Suprapubic skin (tissue), 4 donors: ENCODE measurements around the gene NNT. TPM values are rescaled to one million over a fixed set of nuclear protein-coding genes. Genes with fewer than 3 reads are reported as not detected.
A peak's percentile ranks its signal among the peaks of the same experiment; 100 is the strongest.

Experiments
- DNase-seq, 2 donors: peaks; one replicate each; pipeline ENCODE4 v3.0.0-alpha.2; 2019; ENCODE audit warnings: low spot score in 2 of 2
- H3K27ac ChIP-seq: fragments of 200-600 bp; sonication (generic); one replicate; pipeline ENCODE4 v1.5.1; 2019
- H3K27me3 ChIP-seq: fragments of 200-600 bp; sonication (generic); one replicate; pipeline ENCODE4 v1.5.1; 2019
- H3K36me3 ChIP-seq: fragments of 200-600 bp; sonication (generic); one replicate; pipeline ENCODE4 v1.5.1; 2019
- H3K4me1 ChIP-seq: fragments of 200-600 bp; sonication (generic); one replicate; pipeline ENCODE4 v1.5.1; 2019
- H3K4me3 ChIP-seq: fragments of 200-600 bp; sonication (generic); one replicate; pipeline ENCODE4 v1.5.1; 2019; ENCODE audit warnings: mild to moderate bottlenecking
- H3K9me3 ChIP-seq: fragments of 200-600 bp; sonication (generic); one replicate; pipeline ENCODE4 v1.5.1; 2019
- CTCF ChIP-seq, 2 donors: fragments of 200-600 bp in 1 of 2; fragments of 450-650 bp in 1 of 2; sonication (generic) in 1 of 2; IDR thresholded peaks; one replicate each; pipeline ENCODE4 v1.5.1; 2016 to 2019; ENCODE audit warnings: antibody characterized with exemption in 2 of 2, mild to moderate bottlenecking in 1 of 2, moderate library complexity in 1 of 2
- EP300 ChIP-seq: sonication (generic); formaldehyde crosslinking; IDR thresholded peaks from one replicate; pipeline ENCODE4 v1.6.1; 2017; ENCODE audit warnings: antibody characterized with exemption
- POLR2A ChIP-seq, 2 donors: fragments of 450-650 bp; IDR thresholded peaks; one replicate each; pipeline ENCODE4 v1.6.1; 2017; ENCODE audit warnings: antibody characterized with exemption in 2 of 2, mild to moderate bottlenecking in 2 of 2, moderate library complexity in 2 of 2
- POLR2AphosphoS5 ChIP-seq, 3 donors: sonication (generic); formaldehyde crosslinking; IDR thresholded peaks; one replicate each; pipeline ENCODE4 v1.6.1; 2017; ENCODE audit warnings: antibody characterized with exemption in 3 of 3
- WGBS: methylation state at CpG from one replicate; pipeline ENCODE4 v1.1.5; 2018; 5-methylcytosine and 5-hydroxymethylcytosine counted together
- total RNA-seq, 4 donors: library from RNA; depleted of rRNA; stranded (reverse); fragments of >200 nt; gene quantifications; one replicate each; pipeline ENCODE4 v1.1.0, GENCODE V29; 2016

NNT gene
- total RNA-seq, 4 donors from 2014 or later: 23.9 to 38.3 (median 32.7) TPM

GRCh38 chr5:43638107-43638506 is 35.1 kb downstream of the NNT start:
- no peak for TF ChIP-seq CTCF (IDR thresholded peaks at IDR 0.05)
- H3K27ac ChIP-seq: no peak overlapping the region

DNA sequence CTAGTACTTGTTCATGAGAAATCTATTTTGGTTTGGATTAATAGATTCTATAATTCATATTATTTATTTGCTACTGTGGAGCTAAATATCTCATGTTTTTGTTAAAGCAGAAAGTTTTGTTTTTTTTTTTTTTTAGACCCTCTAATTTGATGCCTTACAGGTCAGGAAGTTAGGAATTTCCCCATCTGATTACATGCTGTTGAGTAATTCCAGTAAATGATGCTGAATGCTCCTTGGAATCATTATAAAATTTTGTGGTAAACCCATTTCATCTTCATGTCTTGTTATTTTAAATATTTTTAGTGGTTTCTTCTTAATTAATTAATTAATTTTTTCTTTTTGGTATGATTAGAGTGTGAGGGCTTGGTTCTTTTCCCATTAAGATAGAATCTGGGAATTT is 35.6 kb downstream of the NNT start:
- no peak overlapping the region for H3K4me3 ChIP-seq
- no peaks in the 10 kb centered on the region for H3K36me3 ChIP-seq
- H3K27ac ChIP-seq: peak overlapping the region; percentile 25
- DNase-seq: no peak
- peaks cover 32% of the 10 kb centered on the region for H3K4me1 ChIP-seq
- no peaks in the 10 kb centered on the region for H3K27me3 ChIP-seq
- no peak for TF ChIP-seq POLR2A (IDR thresholded peaks at IDR 0.05)
- TF ChIP-seq POLR2AphosphoS5 (IDR thresholded peaks at IDR 0.05): no peak
- TF ChIP-seq EP300: no peak
- no peak for TF ChIP-seq CTCF (IDR thresholded peaks at IDR 0.05)
- H3K9me3 ChIP-seq: no peaks in the 10 kb centered on the region

More at GRCh38 chr5:43638107-43638506, 35.1 kb downstream of the NNT start:
- peaks cover 32% of the 10 kb centered on the region for H3K4me1 ChIP-seq
- no peaks in the 10 kb centered on the region for H3K27me3 ChIP-seq
- no peak overlapping the region for H3K4me3 ChIP-seq
- DNase-seq: no peak
- no peaks in the 10 kb centered on the region for H3K36me3 ChIP-seq
- WGBS: 86% methylated on average over 2 of the region's 2 CpGs
- no peaks in the 10 kb centered on the region for H3K9me3 ChIP-seq

- TF ChIP-seq POLR2A (IDR thresholded peaks at IDR 0.05) (no peak), POLR2AphosphoS5 (IDR thresholded peaks at IDR 0.05) (peak in 1 of 3 donors; percentile 36)
- H3K4me3 ChIP-seq: no peak overlapping the region
- peak overlapping the region; percentile 25 for H3K27ac ChIP-seq
- peaks cover 2% of the 10 kb centered on the region for H3K36me3 ChIP-seq
- no peaks in the 10 kb centered on the region for H3K9me3 ChIP-seq
- peaks cover 32% of the 10 kb centered on the region for H3K4me1 ChIP-seq
- H3K27me3 ChIP-seq: no peaks in the 10 kb centered on the region
- no peak for DNase-seq
- 81% methylated on average over 1 of the region's 1 CpG for WGBS
Measured at GRCh38 chr5:43639566-43639965, 36.6 kb downstream of the NNT start.

GRCh38 chr5:43642428-43642827 is 39.4 kb downstream of the NNT start:
- peaks cover 20% of the 10 kb centered on the region for H3K36me3 ChIP-seq
- H3K4me3 ChIP-seq: no peak overlapping the region
- no peaks in the 10 kb centered on the region for H3K9me3 ChIP-seq
- no peaks in the 10 kb centered on the region for H3K27me3 ChIP-seq
- TF ChIP-seq EP300: no peak
- no peak for TF ChIP-seq CTCF (IDR thresholded peaks at IDR 0.05)
- no peak for TF ChIP-seq POLR2AphosphoS5 (IDR thresholded peaks at IDR 0.05)
- no peak for TF ChIP-seq POLR2A (IDR thresholded peaks at IDR 0.05)
- 92% methylated on average over 2 of the region's 2 CpGs for WGBS
- no peak overlapping the region for H3K27ac ChIP-seq
- DNase-seq: no peak
- peaks cover 26% of the 10 kb centered on the region for H3K4me1 ChIP-seq

GRCh38 chr5:43643327-43643726 is 40.3 kb downstream of the NNT start:
- TF ChIP-seq POLR2A (IDR thresholded peaks at IDR 0.05) (no peak), EP300 (no peak), POLR2AphosphoS5 (IDR thresholded peaks at IDR 0.05) (no peak), CTCF (IDR thresholded peaks at IDR 0.05) (no peak)

GRCh38 chr5:43643750-43644149 is 40.8 kb downstream of the NNT start:
- no peaks in the 10 kb centered on the region for H3K9me3 ChIP-seq
- TF ChIP-seq POLR2AphosphoS5 (IDR thresholded peaks at IDR 0.05) (no peak), EP300 (no peak), CTCF (IDR thresholded peaks at IDR 0.05) (no peak), POLR2A (IDR thresholded peaks at IDR 0.05) (no peak)
- no peak overlapping the region for H3K4me3 ChIP-seq
- H3K27me3 ChIP-seq: no peaks in the 10 kb centered on the region
- H3K27ac ChIP-seq: no peak overlapping the region
- H3K36me3 ChIP-seq: peaks cover 32% of the 10 kb centered on the region
- DNase-seq: no peak
- 91% methylated on average over 2 of the region's 2 CpGs for WGBS
- H3K4me1 ChIP-seq: peaks cover 27% of the 10 kb centered on the region

More at GRCh38 chr5:43643327-43643726, 40.3 kb downstream of the NNT start:
- WGBS: 98% methylated on average over 1 of the region's 1 CpG
- no peak overlapping the region for H3K4me3 ChIP-seq
- H3K27me3 ChIP-seq: no peaks in the 10 kb centered on the region
- no peak for DNase-seq
- no peaks in the 10 kb centered on the region for H3K9me3 ChIP-seq
- H3K27ac ChIP-seq: no peak overlapping the region
- H3K4me1 ChIP-seq: peaks cover 27% of the 10 kb centered on the region
- H3K36me3 ChIP-seq: peaks cover 28% of the 10 kb centered on the region
